PFSK-1 (cell line): ENCODE results near the gene GNG4.

ENCODE experiments used
- FOXP2 ChIP-seq: optimal IDR thresholded peaks from 2 replicates; pipeline ENCODE3; 2011; ENCODE audit warnings: borderline replicate concordance, control low read depth, inconsistent platforms; ENCODE audit not compliant: insufficient read depth; ENCODE audit errors: extremely low read length, extremely low read depth
- POLR2AphosphoS5 ChIP-seq: IDR thresholded peaks from 2 replicates; pipeline ENCODE4 v1.6.1; 2012; ENCODE audit warnings: low read depth, mild to moderate bottlenecking, control low read depth, low read length, moderate library complexity
- SIN3A ChIP-seq: IDR thresholded peaks from 2 replicates; pipeline ENCODE4 v1.6.1; 2012; ENCODE audit warnings: mild to moderate bottlenecking, low read length, moderate library complexity, borderline replicate concordance; ENCODE audit not compliant: insufficient read depth
- TAF1 ChIP-seq: IDR thresholded peaks from 2 replicates; pipeline ENCODE4 v1.6.1; 2012; ENCODE audit warnings: low read length, control low read depth, borderline replicate concordance; ENCODE audit not compliant: insufficient read depth
- TF ChIP-seq, protein P1 (sequence below), 2 experiments: IDR thresholded peaks; 2 replicates each; pipeline versions ENCODE4 v1.6.1 to v1.8.0; 2011 to 2012; ENCODE audit warnings: low read depth in 2 of 2, low read length in 2 of 2, control low read depth in 1 of 2, inconsistent platforms in 1 of 2, mild to moderate bottlenecking in 1 of 2, moderate library complexity in 1 of 2; ENCODE audit not compliant: insufficient read depth in 1 of 2

The GNG4 gene

DNA sequence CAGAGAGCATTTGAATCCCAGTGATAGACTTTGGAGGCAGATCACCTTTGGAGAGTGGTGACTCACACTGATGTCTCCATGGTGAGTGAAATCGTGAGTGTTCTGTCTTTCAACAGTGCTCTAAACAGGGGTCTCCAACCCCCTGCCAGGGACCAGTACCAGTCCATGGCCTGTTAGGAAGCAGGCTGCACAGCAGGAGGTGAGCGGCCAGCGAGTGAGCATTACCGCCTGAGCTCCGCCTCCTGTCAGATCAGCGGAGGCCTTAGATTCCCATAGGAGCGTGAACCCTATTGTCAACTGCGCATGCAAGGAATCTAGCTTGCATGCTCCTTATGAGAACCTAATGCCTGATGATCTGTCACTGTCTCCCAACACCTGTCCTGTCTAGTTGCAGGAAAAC is 83.5 kb downstream of the GNG4 start:
- no peak for TF ChIP-seq TAF1
- no peak for TF ChIP-seq SIN3A
- TF ChIP-seq FOXP2, result no peak
- no peak for TF ChIP-seq POLR2AphosphoS5

DNA sequence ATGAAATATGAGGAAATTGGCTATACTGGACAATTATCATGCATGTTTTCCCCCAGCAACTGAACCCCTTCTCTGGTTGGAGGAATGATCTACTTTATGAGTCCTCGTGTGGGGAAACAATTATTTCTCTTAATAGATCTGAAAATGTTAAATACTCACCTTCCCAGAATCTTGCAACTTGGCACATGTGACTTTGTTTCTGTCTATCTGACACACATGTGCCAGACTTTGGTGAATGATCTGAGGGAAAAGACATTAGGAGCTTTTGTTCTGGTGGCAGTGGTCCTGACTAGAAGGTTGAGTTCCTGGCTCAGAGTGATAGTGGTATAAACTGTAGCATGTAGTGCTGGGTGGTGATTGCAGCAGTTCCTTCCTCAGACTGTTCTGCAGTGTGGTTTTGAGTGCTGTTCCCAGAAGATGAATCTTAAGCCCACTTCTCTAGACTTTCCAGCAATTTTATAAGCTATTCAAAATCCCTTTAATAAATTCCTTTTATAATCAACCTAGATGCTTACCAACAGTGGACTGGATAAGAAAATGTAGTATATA is 86.0 kb downstream of the GNG4 start:
- TF ChIP-seq FOXP2 (no peak), TAF1 (no peak), POLR2AphosphoS5 (no peak), SIN3A (no peak)
- TF ChIP-seq, protein P1, sequence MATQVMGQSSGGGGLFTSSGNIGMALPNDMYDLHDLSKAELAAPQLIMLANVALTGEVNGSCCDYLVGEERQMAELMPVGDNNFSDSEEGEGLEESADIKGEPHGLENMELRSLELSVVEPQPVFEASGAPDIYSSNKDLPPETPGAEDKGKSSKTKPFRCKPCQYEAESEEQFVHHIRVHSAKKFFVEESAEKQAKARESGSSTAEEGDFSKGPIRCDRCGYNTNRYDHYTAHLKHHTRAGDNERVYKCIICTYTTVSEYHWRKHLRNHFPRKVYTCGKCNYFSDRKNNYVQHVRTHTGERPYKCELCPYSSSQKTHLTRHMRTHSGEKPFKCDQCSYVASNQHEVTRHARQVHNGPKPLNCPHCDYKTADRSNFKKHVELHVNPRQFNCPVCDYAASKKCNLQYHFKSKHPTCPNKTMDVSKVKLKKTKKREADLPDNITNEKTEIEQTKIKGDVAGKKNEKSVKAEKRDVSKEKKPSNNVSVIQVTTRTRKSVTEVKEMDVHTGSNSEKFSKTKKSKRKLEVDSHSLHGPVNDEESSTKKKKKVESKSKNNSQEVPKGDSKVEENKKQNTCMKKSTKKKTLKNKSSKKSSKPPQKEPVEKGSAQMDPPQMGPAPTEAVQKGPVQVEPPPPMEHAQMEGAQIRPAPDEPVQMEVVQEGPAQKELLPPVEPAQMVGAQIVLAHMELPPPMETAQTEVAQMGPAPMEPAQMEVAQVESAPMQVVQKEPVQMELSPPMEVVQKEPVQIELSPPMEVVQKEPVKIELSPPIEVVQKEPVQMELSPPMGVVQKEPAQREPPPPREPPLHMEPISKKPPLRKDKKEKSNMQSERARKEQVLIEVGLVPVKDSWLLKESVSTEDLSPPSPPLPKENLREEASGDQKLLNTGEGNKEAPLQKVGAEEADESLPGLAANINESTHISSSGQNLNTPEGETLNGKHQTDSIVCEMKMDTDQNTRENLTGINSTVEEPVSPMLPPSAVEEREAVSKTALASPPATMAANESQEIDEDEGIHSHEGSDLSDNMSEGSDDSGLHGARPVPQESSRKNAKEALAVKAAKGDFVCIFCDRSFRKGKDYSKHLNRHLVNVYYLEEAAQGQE (IDR thresholded peaks at IDR 0.05; ENCODE audit: insufficient read depth in 1 of 2, low read depth in 2 of 2, low read length in 2 of 2), result no peak

DNA sequence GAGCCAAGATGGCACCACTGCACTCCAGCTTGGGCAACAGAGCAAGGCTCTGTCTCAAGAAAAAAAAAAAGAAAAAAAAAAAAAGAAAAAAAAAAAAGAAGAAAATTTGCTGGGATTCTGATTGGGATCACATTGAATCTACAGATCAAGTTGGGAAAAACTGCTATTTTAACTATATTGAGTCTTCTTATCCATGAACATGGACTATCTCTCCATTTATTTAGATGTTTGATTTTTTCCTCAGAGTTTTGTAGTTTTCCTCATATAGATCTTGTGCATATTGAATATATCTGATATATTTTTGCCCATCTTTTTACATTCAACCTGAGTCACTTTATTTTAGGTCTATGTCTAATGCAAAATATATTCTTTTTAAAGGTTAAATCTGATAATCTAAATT is 87.0 kb downstream of the GNG4 start:
- no peak for TF ChIP-seq POLR2AphosphoS5
- TF ChIP-seq FOXP2, result no peak
- no peak for TF ChIP-seq SIN3A
- TF ChIP-seq TAF1, result no peak
- TF ChIP-seq, protein P1 (IDR thresholded peaks at IDR 0.05; ENCODE audit: insufficient read depth in 1 of 2, low read depth in 2 of 2, low read length in 2 of 2), result no peak

DNA sequence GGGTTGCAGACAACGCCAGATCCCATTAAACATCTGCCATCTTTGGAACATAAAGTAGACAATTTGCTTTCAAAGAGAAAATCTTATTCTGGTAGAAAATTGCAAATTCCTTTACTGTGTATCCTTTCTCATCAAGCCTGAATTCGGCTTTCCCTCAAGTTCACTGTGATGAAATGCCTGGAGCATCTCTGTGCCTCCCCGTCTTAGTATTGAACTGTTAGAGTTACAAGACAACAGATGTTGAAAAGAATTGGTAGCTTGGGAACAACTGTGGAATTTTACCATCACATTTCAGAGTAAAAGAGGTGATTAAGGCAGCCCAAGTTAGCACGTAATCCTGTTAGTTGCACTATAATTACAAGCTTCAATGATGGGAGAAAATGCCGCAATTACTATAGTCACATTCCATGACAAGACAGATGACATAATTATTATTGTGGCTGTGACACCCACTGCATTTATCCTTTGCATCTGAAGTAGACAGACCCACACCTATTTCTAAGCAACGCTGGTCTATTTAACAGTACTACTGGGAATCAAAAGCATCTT is 90.9 kb downstream of the GNG4 start:
- TF ChIP-seq FOXP2 (no peak), SIN3A (no peak), TAF1 (no peak), POLR2AphosphoS5 (no peak)
- TF ChIP-seq, protein P1 (IDR thresholded peaks at IDR 0.05; ENCODE audit: insufficient read depth in 1 of 2, low read depth in 2 of 2, low read length in 2 of 2), result no peak

DNA sequence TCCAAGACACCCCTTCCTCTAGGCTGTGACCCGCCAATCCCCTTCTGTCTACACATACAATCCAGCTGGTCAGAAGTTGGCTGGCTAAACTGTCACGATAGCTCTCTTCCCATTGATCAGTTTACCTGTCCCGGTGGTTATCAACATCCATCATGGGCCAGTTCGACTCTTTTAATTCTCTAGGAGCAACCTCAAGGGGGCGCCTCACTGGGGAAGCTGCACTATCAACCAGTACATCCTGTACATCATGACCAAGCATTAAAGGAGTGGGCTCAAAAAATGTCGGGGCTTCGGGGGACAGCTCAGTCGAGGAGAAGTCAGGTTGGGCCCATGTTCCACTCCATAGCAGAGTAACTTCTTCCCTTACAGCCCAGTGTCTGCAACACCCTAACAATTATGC is 92.1 kb downstream of the GNG4 start:
- TF ChIP-seq SIN3A, result no peak
- no peak for TF ChIP-seq FOXP2
- TF ChIP-seq POLR2AphosphoS5, result no peak
- TF ChIP-seq, protein P1 (IDR thresholded peaks at IDR 0.05; ENCODE audit: insufficient read depth in 1 of 2, low read depth in 2 of 2, low read length in 2 of 2), result no peak
- no peak for TF ChIP-seq TAF1
